Fibroblast of lung (primary cell): Measurements from ENCODE around the gene DCBLD2. TPM values are rescaled to one million over a fixed set of nuclear protein-coding genes. Genes with fewer than 3 reads are reported as not detected.

Experiments used
- DNase-seq, 2 donors: peaks; one replicate each; pipeline versions ENCODE4 v3.0.0 to v3.0.0-alpha.2; 2010; ENCODE audit warnings: low read depth in 2 of 2
- H2AFZ ChIP-seq: 2 replicates; pipeline ENCODE4 v1.5.1; 2012; ENCODE audit warnings: low read length, control low read depth, inconsistent platforms
- H3K27ac ChIP-seq: 2 replicates; pipeline ENCODE4 v1.5.1; 2011; ENCODE audit warnings: low read length, control low read depth; ENCODE audit not compliant: insufficient read depth
- H3K27me3 ChIP-seq: 2 replicates; pipeline ENCODE4 v1.5.1; 2011; ENCODE audit warnings: mild to moderate bottlenecking, low read length; ENCODE audit not compliant: control insufficient read depth, insufficient read depth
- H3K36me3 ChIP-seq: 2 replicates; pipeline ENCODE4 v1.5.1; 2011; ENCODE audit warnings: low read length; ENCODE audit not compliant: control insufficient read depth, insufficient read depth
- H3K4me1 ChIP-seq: 2 replicates; pipeline ENCODE4 v1.5.1; 2011; ENCODE audit warnings: low read length; ENCODE audit not compliant: control insufficient read depth, insufficient read depth; ENCODE audit errors: extremely low read depth
- H3K4me2 ChIP-seq: 2 replicates; pipeline ENCODE4 v1.5.1; 2011; ENCODE audit warnings: low read length, control low read depth; ENCODE audit not compliant: insufficient read depth; ENCODE audit errors: extremely low read depth
- H3K4me3 ChIP-seq, 4 experiments: fragments of 200-600 bp in 1 of 4; sonication (generic) in 1 of 4; replicated peaks in 1 of 4; 2 replicates each; pipeline ENCODE4 v1.5.1; 2011 to 2016; ENCODE audit warnings: low read length in 4 of 4, low read depth in 3 of 4, mild to moderate bottlenecking in 3 of 4, control low read depth in 2 of 4, inconsistent platforms in 1 of 4, mixed read lengths in 1 of 4; ENCODE audit not compliant: insufficient read depth in 1 of 4; ENCODE audit errors: control extremely low read depth in 1 of 4
- H3K79me2 ChIP-seq: 2 replicates; pipeline ENCODE4 v1.5.1; 2012; ENCODE audit warnings: mild to moderate bottlenecking, low read length, inconsistent platforms; ENCODE audit not compliant: control insufficient read depth, insufficient read depth
- H3K9ac ChIP-seq: 2 replicates; pipeline ENCODE4 v1.5.1; 2011; ENCODE audit warnings: mild to moderate bottlenecking, low read length, control low read depth; ENCODE audit not compliant: insufficient read depth
- H3K9me3 ChIP-seq: 2 replicates; pipeline ENCODE4 v1.5.1; 2012; ENCODE audit warnings: low read depth, low read length; ENCODE audit not compliant: control insufficient read depth, insufficient read depth
- H4K20me1 ChIP-seq: 2 replicates; pipeline ENCODE4 v1.5.1; 2011; ENCODE audit warnings: low read length; ENCODE audit not compliant: control insufficient read depth, insufficient read depth; ENCODE audit errors: extremely low read depth
- CTCF ChIP-seq, 2 donors: IDR thresholded peaks in 1 of 2; conservative IDR thresholded peaks in 1 of 2; 1 replicate in 1 of 2; 2 replicates in 1 of 2; pipeline ENCODE4 v1.5.1; 2011 to 2012; ENCODE audit warnings: low read length in 2 of 2, control low read depth in 1 of 2, inconsistent platforms in 1 of 2, low read depth in 1 of 2, mild to moderate bottlenecking in 1 of 2
- EZH2 ChIP-seq: IDR thresholded peaks from 2 replicates; pipeline ENCODE4 v1.5.1; 2012; ENCODE audit warnings: low read length, control low read depth, mild to moderate bottlenecking; ENCODE audit errors: missing control alignments
- polyA plus RNA-seq, 2 donors: library from polyadenylated mRNA; depleted of rRNA in 1 of 2; stranded (reverse) in 1 of 2; unstranded in 1 of 2; fragments of >200 nt; gene quantifications; 2 replicates each; pipeline ENCODE4 v1.2.1, GENCODE V29; 2011 to 2012; ENCODE audit warnings: missing spikeins in 1 of 2
- total RNA-seq: library from RNA; depleted of rRNA; stranded (reverse); fragments of >200 nt; gene quantifications from 2 replicates; pipeline ENCODE4 v1.2.1, GENCODE V29; 2014

Gene DCBLD2
- total and polyA plus RNA-seq, 2 donors (not counting 1 experiment from before 2014, with no cell fraction given): 98.1 to 195 TPM

- Histone ChIP-seq H3K4me2 (no peak overlapping the region), H3K4me3 (no peak overlapping the region), H3K27ac (no peak overlapping the region), H2AFZ (no peak overlapping the region), H4K20me1 (no peaks in the 10 kb centered on the region), H3K36me3 (no peaks in the 10 kb centered on the region), H3K79me2 (no peaks in the 10 kb centered on the region), H3K27me3 (no peaks in the 10 kb centered on the region), H3K4me1 (no peaks in the 10 kb centered on the region), H3K9me3 (no peaks in the 10 kb centered on the region), H3K9ac (no peak overlapping the region)
- no peak for TF ChIP-seq CTCF (conservative IDR thresholded peaks at IDR 0.05 in 1 of 2, IDR thresholded peaks at IDR 0.05 in 1 of 2; ENCODE audit: low read depth in 1 of 2, low read length in 2 of 2)
- TF ChIP-seq EZH2: no peak
- no peak for DNase-seq
Measured at GRCh38 chr3:98759629-98760028, 141.9 kb downstream of the DCBLD2 start.

GRCh38 chr3:98755601-98756000, 145.9 kb downstream of the DCBLD2 start:
- TF ChIP-seq CTCF (conservative IDR thresholded peaks at IDR 0.05 in 1 of 2, IDR thresholded peaks at IDR 0.05 in 1 of 2; ENCODE audit: low read depth in 1 of 2, low read length in 2 of 2): no peak
- TF ChIP-seq EZH2: no peak
- DNase-seq: no peak
- H2AFZ ChIP-seq: no peak overlapping the region
- no peak overlapping the region for H3K27ac ChIP-seq
- H4K20me1 ChIP-seq: no peaks in the 10 kb centered on the region
- H3K27me3 ChIP-seq: no peaks in the 10 kb centered on the region
- no peaks in the 10 kb centered on the region for H3K4me1 ChIP-seq
- no peak overlapping the region for H3K9ac ChIP-seq
- H3K9me3 ChIP-seq: no peaks in the 10 kb centered on the region
- no peak overlapping the region for H3K4me2 ChIP-seq
- no peak overlapping the region for H3K4me3 ChIP-seq
- no peaks in the 10 kb centered on the region for H3K79me2 ChIP-seq
- no peaks in the 10 kb centered on the region for H3K36me3 ChIP-seq

- no peaks in the 10 kb centered on the region for H3K79me2 ChIP-seq
- H3K4me1 ChIP-seq: no peaks in the 10 kb centered on the region
- H3K27me3 ChIP-seq: no peaks in the 10 kb centered on the region
Measured at GRCh38 chr3:98754483-98754882, 147.0 kb downstream of the DCBLD2 start.

More at GRCh38 chr3:98754483-98754882, 147.0 kb downstream of the DCBLD2 start:
- H3K4me2 ChIP-seq: no peak overlapping the region
- no peak for DNase-seq
- no peak overlapping the region for H3K27ac ChIP-seq
- H3K36me3 ChIP-seq: no peaks in the 10 kb centered on the region
- no peaks in the 10 kb centered on the region for H4K20me1 ChIP-seq
- no peak overlapping the region for H3K9ac ChIP-seq
- no peak overlapping the region for H2AFZ ChIP-seq
- no peak overlapping the region for H3K4me3 ChIP-seq
- no peak for TF ChIP-seq CTCF (conservative IDR thresholded peaks at IDR 0.05 in 1 of 2, IDR thresholded peaks at IDR 0.05 in 1 of 2; ENCODE audit: low read depth in 1 of 2, low read length in 2 of 2)
- TF ChIP-seq EZH2: no peak
- H3K9me3 ChIP-seq: no peaks in the 10 kb centered on the region
